Vagina (tissue), 2 donors: ENCODE data around the gene TRABD2B.

Experiments
- POLR2A ChIP-seq, 2 donors: fragments of 450-650 bp; IDR thresholded peaks; one replicate each; pipeline ENCODE4 v1.6.1; 2017; ENCODE audit warnings: antibody characterized with exemption in 2 of 2, mild to moderate bottlenecking in 2 of 2, moderate library complexity in 2 of 2
- POLR2AphosphoS5 ChIP-seq, 2 donors: sonication (generic); formaldehyde crosslinking; IDR thresholded peaks; one replicate each; pipeline ENCODE4 v1.9.0; 2017; ENCODE audit warnings: antibody characterized with exemption in 2 of 2, mild to moderate bottlenecking in 2 of 2, low read depth in 1 of 2; ENCODE audit not compliant: insufficient read depth in 1 of 2
- TF ChIP-seq, protein P1 (sequence below), 3 experiments: fragments of 450-650 bp in 2 of 3; fragments of 200-600 bp in 1 of 3; sonication (generic) in 1 of 3; IDR thresholded peaks; one replicate each; pipeline ENCODE4 v1.5.1; 2017 to 2019; ENCODE audit warnings: antibody characterized with exemption in 3 of 3, mild to moderate bottlenecking in 2 of 3, moderate library complexity in 2 of 3

DNA sequence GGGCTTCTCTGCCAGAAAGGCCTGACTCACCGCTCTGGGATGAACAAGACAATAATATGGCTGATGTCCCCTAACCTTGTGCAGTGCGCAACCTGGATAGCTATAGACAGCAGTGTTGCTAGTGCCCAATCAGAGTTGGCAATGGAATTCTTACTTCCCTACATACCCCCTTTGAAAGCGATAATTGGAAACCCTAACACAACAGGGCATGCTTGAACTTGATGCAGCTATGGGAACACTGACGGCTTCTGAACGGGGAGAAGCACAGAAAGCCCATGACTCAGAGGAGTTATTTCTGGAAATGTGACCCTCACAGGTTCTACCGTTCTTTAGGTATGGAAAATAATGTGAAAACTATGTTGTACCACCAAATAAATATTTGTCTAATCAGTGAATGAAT, 200.6 kb downstream of the TRABD2B start:
- TF ChIP-seq, protein P1, sequence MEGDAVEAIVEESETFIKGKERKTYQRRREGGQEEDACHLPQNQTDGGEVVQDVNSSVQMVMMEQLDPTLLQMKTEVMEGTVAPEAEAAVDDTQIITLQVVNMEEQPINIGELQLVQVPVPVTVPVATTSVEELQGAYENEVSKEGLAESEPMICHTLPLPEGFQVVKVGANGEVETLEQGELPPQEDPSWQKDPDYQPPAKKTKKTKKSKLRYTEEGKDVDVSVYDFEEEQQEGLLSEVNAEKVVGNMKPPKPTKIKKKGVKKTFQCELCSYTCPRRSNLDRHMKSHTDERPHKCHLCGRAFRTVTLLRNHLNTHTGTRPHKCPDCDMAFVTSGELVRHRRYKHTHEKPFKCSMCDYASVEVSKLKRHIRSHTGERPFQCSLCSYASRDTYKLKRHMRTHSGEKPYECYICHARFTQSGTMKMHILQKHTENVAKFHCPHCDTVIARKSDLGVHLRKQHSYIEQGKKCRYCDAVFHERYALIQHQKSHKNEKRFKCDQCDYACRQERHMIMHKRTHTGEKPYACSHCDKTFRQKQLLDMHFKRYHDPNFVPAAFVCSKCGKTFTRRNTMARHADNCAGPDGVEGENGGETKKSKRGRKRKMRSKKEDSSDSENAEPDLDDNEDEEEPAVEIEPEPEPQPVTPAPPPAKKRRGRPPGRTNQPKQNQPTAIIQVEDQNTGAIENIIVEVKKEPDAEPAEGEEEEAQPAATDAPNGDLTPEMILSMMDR (IDR thresholded peaks at IDR 0.05), result no peak
- TF ChIP-seq POLR2A (IDR thresholded peaks at IDR 0.05) (no peak), POLR2AphosphoS5 (IDR thresholded peaks at IDR 0.05; ENCODE audit: insufficient read depth in 1 of 2, low read depth in 1 of 2) (no peak)
